Activated naive CD4-positive, alpha-beta T cell treated with anti-CD3 and anti-CD28 coated beads, Interleukin-2, amount 50 U/mL, for 72 hours (primary cell): ENCODE data around the gene SEC22B. TPM values are rescaled to one million over a fixed set of nuclear protein-coding genes. Genes with fewer than 3 reads are reported as not detected.
"Not testable (repeated sequence)": the region's sequence is repeated elsewhere in the genome, so short reads cannot be mapped to it uniquely, and the experiment has no call there.

Experiments
- ATAC-seq, 2 donors: fragments of 150-1000 bp; cut with Tn5 transposase; 2 replicates each; pipeline ENCODE4 v1.10.0; 2021; ENCODE audit warnings: mild to moderate bottlenecking in 2 of 2, moderate library complexity in 2 of 2
- DNase-seq, 2 donors: peaks; one replicate each; pipeline ENCODE4 v3.0.0; 2021 to 2022; ENCODE audit warnings: low spot score in 2 of 2
- H3K27ac Mint-ChIP-seq, 2 donors: one replicate each; pipeline ENCODE4 v1.8.0; 2022; ENCODE audit warnings: mild to moderate bottlenecking in 2 of 2, mixed read lengths in 2 of 2
- H3K36me3 Mint-ChIP-seq, 2 donors: one replicate each; pipeline ENCODE4 v1.8.0; 2022; ENCODE audit warnings: mixed read lengths in 2 of 2
- H3K9me3 Mint-ChIP-seq, 2 donors: one replicate each; pipeline ENCODE4 v1.8.0; 2022; ENCODE audit warnings: mixed read lengths in 2 of 2
- total RNA-seq, 2 donors: library from RNA; stranded (reverse); gene quantifications; one replicate each; pipeline ENCODE4 v1.2.3, GENCODE V29; 2022

Gene SEC22B
- total RNA-seq, 2 donors from 2014 or later, result 21.2 to 31.1 TPM

- not testable (repeated sequence) for H3K27ac Mint-ChIP-seq
Measured at GRCh38 chr1:120101593-120101992, 74.7 kb downstream of the SEC22B start.

More at GRCh38 chr1:120101593-120101992, 74.7 kb downstream of the SEC22B start:
- not testable (repeated sequence) for H3K36me3 Mint-ChIP-seq, DNase-seq, H3K9me3 Mint-ChIP-seq, ATAC-seq

Other genes with a start within 250 kb of the SEC22B start
- 10 to 100 TPM; 42.6 to 79.6 TPM for gene NOTCH2, start 106.9 kb downstream of the SEC22B start, total RNA-seq
- 10 to 100 TPM; 22.8 to 31.6 TPM for gene NBPF8, start 238.5 kb upstream of the SEC22B start, total RNA-seq